Measurements from ENCODE around the gene PICK1.

PICK1 gene

GRCh38 chr22:38049812-38050619, 7.2 kb upstream of the PICK1 start:
- no peak for DNase-seq (ENCODE audit: low read depth)

- no peak for DNase-seq (ENCODE audit: low read depth)
Observed at GRCh38 chr22:38050720-38051119, 6.5 kb upstream of the PICK1 start.

GRCh38 chr22:38051261-38051660, 5.9 kb upstream of the PICK1 start:
- DNase-seq (ENCODE audit: low read depth), result no peak

DNA sequence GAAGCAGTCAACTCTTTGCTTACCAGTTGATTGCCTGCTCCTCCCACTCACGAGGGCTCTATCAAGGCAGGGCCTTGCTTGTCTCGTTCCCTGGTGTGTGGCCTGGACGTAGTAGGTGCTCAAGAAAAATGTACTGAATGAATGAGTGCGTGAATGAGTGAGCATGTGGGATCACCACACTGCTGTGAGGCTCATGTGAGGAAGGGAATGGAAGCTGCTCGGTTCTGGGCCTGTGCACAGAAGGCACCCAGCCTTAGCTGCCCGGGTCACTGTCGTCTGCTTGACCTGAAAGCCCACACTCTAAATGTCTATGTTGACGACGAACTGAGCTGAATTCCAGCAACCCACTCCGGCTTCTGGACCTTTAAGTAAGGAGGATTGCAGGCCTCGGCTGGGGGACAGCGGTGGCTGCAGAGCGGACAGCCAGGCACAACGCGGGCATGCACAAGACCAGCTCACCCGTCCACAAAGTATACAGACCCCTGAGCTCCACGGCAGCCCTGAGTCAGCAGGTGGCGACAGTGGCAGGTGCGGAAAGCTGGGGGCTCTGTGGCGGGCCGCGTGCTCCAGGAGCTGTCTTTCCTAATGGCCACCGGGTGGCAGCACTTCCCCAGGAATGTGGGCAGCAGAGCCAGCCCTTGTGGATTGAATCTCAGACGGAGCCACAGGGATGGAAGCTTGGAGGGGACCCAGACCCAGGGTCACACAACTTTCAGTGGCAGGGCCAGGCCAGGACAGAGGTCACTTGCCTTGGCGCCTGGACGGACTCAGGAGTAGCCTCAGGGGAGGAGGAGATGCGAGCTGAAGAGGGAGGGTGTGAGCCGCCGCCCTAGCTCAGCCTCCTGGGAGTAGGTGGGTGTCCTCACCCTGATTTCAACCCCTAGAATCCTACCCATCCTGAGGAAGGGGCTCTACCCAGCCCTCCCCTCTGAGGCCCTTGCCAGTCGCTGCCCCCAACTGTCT, 5.0 kb upstream of the PICK1 start:
- peak; percentile 57 for DNase-seq (ENCODE audit: low read depth)

GRCh38 chr22:38062791-38063190, 5.6 kb downstream of the PICK1 start:
- DNase-seq (ENCODE audit: low read depth), result no peak

GRCh38 chr22:38065539-38065938, 8.3 kb downstream of the PICK1 start:
- DNase-seq (ENCODE audit: low read depth), result no peak

GRCh38 chr22:38066381-38067027, 9.3 kb downstream of the PICK1 start:
- no peak for DNase-seq (ENCODE audit: low read depth)

DNA sequence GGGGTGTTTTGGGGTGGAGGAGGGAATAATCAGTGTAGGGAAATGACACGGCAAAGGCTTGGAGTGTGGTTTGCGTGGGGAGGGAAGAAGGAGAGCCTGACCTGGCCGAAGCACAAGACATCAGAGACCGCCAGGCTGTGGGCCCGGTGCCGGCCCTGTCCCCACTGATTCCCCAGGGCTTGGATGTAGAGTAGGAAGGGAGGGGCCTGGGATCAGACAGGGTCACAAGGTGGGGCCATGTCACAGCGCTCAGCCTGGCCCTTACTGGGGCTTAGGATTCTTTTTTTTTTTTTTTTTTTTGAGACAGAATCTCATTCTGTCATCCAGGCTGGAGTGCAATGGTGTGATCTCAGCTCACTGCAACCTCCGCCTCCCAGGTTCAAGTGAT, 9.8 kb downstream of the PICK1 start:
- no peak for DNase-seq (ENCODE audit: low read depth)

- DNase-seq (ENCODE audit: low read depth), result no peak
Observed at GRCh38 chr22:38067761-38068360, 10.7 kb downstream of the PICK1 start.

DNA sequence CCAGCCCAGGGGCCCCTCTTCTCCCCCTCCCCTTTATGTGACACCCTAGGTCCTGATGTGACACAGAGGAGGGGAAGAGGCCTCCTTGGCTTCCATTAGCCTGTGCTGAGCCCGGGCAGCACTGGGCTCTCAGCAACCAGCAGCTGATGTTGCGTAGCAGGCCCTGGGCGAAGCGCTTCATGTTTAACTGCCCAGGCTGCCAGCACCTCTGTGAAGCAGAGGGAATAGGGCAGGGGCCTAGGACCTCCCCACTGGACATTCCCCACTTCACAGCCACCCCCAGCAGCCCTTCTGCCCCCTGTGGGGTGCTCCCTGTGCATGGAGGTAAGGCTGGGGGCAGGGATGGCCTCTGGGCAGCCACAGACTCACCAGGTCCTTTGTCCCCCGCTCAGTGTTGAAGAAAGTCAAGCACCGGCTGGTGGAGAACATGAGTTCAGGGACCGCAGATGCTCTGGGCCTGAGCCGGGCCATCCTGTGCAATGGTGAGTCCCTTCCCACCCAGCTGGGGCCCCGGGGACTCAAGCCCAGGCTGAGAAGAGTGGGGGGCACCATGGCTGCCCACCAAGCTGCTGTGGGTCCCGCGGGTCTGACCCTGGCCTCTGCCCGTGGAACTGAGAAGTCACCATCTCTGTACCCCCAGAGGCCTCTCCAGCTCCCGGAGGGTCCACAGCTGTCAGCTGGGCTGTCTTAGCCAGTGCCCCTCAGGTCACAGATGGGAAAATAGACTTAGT, 11.6 kb downstream of the PICK1 start:
- no peak for DNase-seq (ENCODE audit: low read depth)

DNA sequence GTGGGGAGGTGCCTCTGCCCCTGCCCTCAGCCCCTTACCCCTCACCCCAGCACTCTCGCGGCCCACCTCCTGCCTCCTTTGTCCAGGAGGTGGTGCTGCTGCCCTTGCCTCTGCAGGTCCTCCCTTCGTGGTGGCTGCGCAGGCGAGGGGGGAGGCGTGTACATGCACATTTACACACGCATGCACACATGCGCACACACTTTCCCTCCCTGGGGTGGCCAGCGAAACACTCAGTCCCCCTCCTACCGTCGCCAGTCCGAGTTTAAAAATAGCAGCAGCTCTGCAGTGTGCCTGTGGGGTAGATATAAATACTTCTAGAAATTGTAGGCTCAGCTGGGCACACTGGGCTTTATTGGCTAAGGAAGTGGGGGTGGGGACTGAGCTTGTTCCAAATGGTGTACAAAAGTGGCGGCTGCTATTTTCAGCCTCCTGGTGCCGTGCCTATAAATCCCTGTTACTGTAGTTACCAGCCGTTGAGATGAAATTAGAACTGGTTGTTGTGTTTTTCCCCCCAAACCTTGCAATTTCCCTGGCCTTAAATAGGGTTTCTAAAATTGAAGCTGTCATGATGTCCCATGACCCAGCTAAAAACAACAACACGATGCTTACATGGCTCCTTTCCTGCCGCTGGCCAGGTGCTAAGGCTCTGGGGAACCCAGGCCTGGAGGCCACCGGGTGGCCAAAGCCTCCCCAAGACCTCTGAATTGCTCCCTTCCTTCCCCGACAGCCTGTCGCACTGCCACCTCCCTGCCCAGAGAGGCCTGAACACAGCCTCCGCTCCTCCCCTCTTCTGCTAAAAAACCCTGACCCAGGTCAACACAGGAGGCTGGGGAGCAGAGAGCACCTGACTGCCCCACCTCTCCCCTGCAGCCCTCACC, 12.4 kb downstream of the PICK1 start:
- DNase-seq (ENCODE audit: low read depth), result no peak

DNA sequence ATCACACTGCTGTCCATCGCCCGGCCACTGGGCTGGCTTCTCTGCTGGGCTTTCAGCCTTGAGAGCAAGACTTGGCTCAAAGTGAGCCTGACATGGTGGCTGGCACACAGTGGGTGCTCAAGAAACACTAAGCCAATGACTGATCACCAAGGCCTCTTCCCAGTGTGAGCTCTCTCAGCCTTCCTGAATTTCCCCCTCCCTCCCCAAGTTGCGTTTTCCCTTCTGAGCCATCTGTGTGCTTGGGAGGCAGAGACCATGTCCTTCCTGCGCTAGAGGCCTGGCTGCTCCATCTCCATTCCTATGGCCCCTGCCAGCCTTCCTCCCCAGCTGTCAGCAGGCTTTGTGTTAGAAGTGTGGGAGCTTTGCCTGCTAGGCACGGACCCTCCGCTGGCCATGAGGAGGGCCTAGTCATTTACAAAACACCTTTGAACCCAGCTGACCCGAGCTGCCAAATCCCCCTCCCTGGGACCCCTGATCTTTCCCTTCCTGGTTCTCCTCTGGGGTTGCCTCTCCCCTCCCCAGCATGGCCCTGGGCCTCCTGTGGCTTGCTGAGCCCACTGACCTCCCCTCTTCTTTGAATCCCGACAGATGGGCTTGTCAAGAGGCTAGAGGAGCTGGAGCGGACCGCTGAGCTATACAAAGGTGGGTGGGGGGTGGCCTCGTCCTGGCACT, 13.2 kb downstream of the PICK1 start:
- no peak for DNase-seq (ENCODE audit: low read depth)

- no peak for DNase-seq (ENCODE audit: low read depth)
Observed at GRCh38 chr22:38071421-38072321, 14.5 kb downstream of the PICK1 start.

DNA sequence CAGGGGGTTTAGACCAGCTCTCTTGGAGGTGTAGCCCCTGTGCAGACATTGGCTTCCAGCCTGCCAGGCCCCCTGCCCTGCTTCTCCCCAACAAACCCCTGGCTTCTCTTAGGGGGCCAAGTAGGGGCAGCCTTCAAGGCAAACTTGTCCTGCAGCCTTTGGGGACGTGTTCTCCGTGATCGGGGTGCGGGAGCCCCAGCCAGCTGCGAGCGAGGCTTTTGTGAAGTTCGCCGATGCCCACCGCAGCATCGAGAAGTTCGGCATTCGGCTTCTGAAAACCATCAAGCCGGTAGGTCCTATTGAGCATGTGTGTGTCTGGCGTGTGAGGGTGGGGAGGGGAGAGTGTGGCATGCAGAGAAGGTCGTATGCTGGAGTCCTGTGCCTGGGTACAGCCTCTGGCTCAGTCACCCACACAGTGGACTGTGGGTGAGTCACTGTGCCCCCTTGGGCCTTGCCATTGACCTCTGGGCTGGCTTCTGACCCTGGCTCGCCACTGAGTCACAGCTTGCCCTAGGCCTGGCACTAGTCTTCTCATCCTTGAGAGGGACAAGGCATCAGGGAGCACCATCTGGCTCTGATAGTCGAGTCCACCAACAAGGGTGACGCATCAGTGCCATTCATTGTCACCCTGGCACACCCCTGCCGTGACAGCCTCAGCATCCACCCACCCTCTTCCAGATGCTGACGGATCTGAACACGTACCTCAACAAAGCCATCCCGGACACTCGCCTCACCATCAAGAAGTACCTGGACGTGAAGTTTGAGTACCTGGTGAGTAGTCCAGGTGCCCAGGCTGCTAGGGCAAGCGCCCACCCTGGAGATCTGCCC, 15.3 kb downstream of the PICK1 start:
- no peak for DNase-seq (ENCODE audit: low read depth)

DNA sequence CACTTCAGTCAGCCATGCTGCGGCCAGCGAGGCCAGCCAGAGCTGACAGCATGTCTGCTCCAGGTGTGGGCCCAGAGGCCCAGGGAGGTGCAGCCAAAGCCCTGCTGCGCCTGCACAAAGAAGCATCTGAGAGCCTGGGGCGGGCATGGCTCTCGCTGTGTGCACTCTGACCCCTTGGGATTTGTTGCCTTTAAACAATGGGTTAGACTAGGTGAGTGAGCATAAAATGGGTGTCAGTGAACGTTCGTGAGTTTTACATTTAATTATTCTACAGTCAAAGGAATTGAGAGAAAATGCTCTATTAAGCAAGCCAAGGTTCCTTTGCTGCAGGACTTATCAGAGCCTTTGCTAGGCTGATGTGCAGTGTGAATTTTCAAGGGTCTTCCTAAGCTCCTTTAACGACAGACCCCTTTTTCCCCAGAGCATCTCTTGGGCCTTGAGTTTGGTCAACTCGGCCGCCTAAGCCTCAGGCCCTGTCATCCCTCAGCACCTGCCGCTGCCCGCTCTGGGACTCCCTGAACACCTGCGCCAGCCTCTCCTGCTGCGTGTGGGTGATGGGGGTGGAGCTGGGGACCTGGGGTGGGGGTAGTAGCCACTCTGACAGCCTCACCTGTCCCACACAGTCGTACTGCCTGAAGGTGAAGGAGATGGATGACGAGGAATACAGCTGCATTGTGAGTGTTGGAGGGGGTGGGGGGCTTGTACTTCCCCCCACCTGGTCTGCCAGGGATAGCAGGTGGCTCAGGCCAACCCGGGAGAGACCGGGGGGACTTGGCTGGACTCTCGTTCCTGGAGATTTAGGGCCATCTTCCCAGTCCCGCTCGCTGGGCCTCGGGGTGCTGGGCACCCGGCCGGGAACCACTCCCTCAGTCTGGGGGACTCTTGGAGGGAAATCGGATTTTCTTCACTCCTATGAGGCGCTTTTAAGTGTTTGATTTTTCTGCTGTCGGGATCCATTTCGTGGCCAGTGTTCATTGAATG, 16.2 kb downstream of the PICK1 start:
- no peak for DNase-seq (ENCODE audit: low read depth)
